Muscle layer of colon (tissue), 2 donors: Measurements from ENCODE around the gene TXN.

Experiments used
- H3K27ac ChIP-seq: one replicate; pipeline ENCODE4 v1.7.0; 2013; ENCODE audit warnings: low read depth, mild to moderate bottlenecking, low read length, moderate library complexity
- H3K27me3 ChIP-seq, 2 donors: one replicate each; pipeline ENCODE4 v1.7.0; 2013; ENCODE audit warnings: low read length in 2 of 2, mild to moderate bottlenecking in 2 of 2; ENCODE audit not compliant: insufficient read depth in 2 of 2, control insufficient read depth in 1 of 2
- H3K36me3 ChIP-seq: one replicate; pipeline ENCODE4 v1.7.0; 2013; ENCODE audit warnings: mild to moderate bottlenecking, low read length; ENCODE audit not compliant: insufficient read depth
- H3K4me1 ChIP-seq: one replicate; pipeline ENCODE4 v1.7.0; 2013; ENCODE audit warnings: mild to moderate bottlenecking, low read length; ENCODE audit not compliant: insufficient read depth
- H3K4me3 ChIP-seq, 2 donors: one replicate each; pipeline ENCODE4 v1.7.0; 2013; ENCODE audit warnings: low read length in 2 of 2, low read depth in 1 of 2, mild to moderate bottlenecking in 1 of 2, moderate library complexity in 1 of 2
- H3K9ac ChIP-seq: one replicate; pipeline ENCODE4 v1.7.0; 2013; ENCODE audit warnings: low read length
- H3K9me3 ChIP-seq: one replicate; pipeline ENCODE4 v1.7.0; 2013; ENCODE audit warnings: mild to moderate bottlenecking, low read length
- donor health status: abdominal sarcoma.
- donor health status: Adenocarcinoma of cecum.

The TXN gene

DNA sequence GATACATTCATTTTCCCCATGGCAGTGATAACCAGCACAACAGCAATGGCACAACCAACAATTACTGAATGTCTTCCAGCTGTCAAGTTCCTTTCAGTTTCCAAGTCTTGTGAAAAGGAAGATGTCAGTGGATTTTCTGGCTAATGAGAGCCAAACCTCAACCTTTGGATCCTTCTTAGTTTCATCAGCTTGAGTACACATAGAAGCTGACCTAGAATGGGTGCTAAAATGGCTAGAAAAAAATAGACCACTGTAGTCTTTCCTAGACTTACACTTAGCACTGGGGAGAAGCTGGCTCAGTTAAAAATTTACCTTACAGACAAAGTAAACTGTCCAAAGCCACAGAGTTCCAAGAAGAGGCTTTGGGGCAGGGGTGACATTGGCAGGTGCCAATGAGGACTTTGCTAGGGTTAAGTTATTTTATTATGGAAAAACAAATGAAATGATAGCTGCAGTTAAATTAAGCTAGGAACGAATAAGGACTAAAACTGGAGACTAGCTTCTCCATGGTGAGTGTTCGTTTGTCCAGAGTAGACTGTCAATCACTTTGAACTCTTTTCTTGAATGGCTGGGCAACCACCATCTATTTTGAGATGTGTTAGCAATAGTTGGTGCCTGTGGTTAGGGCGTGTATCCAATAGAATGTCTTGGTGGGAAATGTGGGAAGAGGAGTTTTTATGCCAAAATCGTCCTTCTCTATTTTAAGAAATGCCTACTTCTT is 25.9 kb upstream of the TXN start:
- Histone ChIP-seq H3K9ac (no peak overlapping the region), H3K4me3 (no peak overlapping the region), H3K27ac (no peak overlapping the region), H3K4me1 (no peaks in the 10 kb centered on the region), H3K36me3 (no peaks in the 10 kb centered on the region), H3K27me3 (no peaks in the 10 kb centered on the region), H3K9me3 (no peaks in the 10 kb centered on the region)

DNA sequence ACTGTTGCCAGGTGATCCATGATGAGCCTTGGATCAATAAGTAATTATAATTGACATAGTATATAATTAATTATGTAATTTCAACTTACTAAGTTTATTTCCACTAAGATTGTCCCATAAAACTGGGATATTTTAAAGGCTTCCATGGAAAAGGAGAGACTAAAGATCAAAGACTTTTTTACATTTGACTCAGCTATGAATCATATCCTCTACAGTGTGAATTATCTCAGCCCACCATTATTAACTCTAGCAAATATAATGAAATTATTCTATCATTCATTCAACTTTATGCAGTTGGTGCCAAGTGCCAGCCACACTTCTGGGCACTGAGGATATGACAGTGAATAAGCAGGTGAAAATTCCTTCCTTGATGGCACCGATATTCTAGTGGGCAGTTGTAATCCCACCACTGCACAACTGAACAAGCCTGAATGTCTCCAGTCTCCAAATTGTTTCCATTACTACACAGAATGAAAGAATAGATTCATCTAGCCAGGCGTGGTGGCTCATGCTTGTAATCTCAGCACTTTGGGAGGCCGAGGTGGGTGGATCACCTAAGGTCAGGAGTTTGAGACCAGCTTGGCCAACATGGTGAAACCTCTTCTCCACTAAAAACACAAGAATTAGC is 21.9 kb upstream of the TXN start:
- Histone ChIP-seq H3K36me3 (no peaks in the 10 kb centered on the region), H3K27ac (no peak overlapping the region), H3K9ac (no peak overlapping the region), H3K27me3 (no peaks in the 10 kb centered on the region), H3K9me3 (no peaks in the 10 kb centered on the region), H3K4me1 (no peaks in the 10 kb centered on the region), H3K4me3 (no peak overlapping the region)

DNA sequence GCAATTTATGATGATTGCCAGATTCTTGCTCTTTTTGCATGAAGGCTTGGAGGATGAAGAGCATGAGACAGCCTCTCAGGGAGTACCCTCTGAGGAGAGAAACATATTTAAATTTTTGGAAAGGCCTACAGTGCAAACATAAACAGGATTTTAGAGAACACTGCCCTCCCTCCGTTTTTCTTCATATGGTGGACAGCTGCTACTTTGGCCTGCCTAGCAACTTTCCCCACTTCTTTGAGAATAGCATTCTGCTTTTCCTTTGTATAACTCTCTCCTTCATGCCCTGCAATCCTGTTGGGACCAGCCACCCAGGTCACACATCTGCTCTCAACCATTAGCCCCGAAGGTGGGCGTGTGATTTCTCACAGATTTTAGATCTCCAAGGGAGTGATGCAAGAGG is 20.5 kb upstream of the TXN start:
- Histone ChIP-seq H3K27ac (no peak overlapping the region), H3K4me1 (no peaks in the 10 kb centered on the region), H3K27me3 (no peaks in the 10 kb centered on the region), H3K36me3 (no peaks in the 10 kb centered on the region), H3K9ac (no peak overlapping the region), H3K4me3 (no peak overlapping the region), H3K9me3 (no peaks in the 10 kb centered on the region)

DNA sequence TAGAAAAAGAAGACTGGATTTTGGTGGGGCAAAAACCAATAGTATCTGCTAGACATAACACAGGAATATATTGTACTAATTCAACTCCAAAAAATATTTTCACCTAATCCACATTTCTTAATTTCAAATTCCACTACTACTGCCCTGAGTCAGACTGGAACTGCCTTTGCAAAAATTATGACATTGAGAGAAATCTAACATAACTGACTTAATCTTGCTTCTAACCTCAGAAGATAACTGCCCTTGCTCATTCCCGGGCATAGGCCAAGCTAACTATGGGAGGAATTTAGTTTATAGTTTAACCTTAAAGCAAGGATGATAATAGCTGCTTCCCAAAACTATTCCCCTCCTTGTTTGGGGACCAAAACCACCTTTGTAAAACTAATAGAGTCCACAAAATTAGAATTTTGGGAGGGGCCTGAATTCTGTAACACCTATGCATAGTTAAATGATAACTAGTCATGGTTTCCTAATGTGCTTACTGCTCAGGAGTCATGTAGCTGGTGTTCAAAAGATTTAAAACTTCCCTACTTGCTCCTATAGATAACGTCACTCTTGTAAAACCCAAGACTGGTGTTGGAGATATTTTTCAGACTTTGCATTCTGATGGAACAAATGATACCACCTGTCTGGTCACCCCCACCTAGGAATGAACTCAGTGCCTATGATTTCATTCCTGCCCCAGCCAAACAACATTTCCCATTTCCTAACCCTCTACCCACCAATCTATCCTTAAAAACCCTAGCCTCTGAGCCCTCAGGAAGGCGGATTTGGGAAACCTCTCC is 14.1 kb upstream of the TXN start:
- H3K27me3 ChIP-seq: no peaks in the 10 kb centered on the region
- H3K4me3 ChIP-seq: no peak overlapping the region

DNA sequence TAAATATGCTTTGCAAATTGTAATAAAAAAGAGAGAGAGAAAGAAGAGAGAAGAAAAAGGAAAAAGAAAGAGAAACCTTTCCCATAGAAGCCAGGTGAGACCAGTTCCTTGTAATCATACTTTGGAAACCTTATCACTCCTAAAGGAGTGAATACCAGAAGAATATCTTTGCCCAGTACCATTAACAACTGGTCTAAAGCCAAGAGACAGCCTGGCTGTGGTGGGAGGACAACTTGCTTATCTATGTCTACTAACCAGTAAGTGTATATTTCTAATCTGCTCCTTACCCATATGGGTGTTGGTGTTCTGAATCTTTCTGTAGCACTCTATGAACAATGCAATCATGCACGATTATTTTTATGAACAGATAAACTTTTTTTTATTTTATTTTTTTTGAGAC is 10.5 kb upstream of the TXN start:
- Histone ChIP-seq H3K27me3 (no peaks in the 10 kb centered on the region), H3K9ac (no peak overlapping the region), H3K27ac (no peak overlapping the region), H3K36me3 (no peaks in the 10 kb centered on the region), H3K4me1 (no peaks in the 10 kb centered on the region), H3K4me3 (no peak overlapping the region), H3K9me3 (no peaks in the 10 kb centered on the region)

More for the DNA sequence above, 14.1 kb upstream of the TXN start:
- Histone ChIP-seq H3K27ac (no peak overlapping the region), H3K4me1 (no peaks in the 10 kb centered on the region), H3K9me3 (no peaks in the 10 kb centered on the region), H3K36me3 (no peaks in the 10 kb centered on the region), H3K9ac (no peak overlapping the region)

DNA sequence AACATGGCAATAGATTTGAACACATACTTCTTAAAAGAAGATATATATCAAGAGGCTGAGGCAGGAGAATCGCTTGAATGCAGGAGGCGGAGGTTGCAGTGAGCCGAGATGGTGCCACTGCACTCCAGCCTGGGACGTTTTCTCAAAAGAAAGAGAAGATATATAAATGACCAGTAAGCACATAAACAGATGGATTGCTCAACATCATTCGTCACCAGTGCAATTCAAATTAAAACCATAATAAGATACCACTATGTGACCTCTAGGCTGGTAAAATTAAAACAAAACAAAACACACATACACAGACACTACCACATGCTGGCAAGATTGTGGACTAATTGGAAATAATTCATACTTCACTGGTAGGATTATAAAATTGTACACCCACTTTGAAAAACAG is 5.3 kb upstream of the TXN start:
- no peak overlapping the region for H3K27ac ChIP-seq
- no peak overlapping the region for H3K9ac ChIP-seq
- H3K4me3 ChIP-seq: no peak overlapping the region
- H3K27me3 ChIP-seq: no peaks in the 10 kb centered on the region
- no peaks in the 10 kb centered on the region for H3K36me3 ChIP-seq
- H3K9me3 ChIP-seq: no peaks in the 10 kb centered on the region
- peaks cover 9% of the 10 kb centered on the region for H3K4me1 ChIP-seq

DNA sequence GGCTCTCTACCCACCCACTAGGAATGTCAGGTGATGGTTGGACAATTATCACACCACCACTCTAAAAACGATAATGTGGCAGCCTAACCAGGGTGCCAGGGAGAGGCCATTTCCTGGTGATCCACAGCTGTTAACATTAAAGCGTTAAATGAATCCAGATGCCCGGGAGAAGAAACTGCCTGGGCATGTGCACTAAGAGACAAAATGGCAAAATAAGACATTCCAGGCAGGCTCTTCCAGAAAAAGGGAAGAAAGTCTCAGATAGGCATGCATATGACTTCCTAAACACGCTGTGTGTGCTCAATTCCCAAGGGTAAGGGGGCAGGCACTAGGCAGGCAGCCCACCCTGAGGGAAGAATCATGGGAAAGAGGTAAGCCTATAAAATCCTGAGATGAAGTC is 4.6 kb upstream of the TXN start:
- H3K4me1 ChIP-seq: peaks cover 9% of the 10 kb centered on the region
- no peak overlapping the region for H3K9ac ChIP-seq
- no peaks in the 10 kb centered on the region for H3K36me3 ChIP-seq
- H3K27me3 ChIP-seq: no peaks in the 10 kb centered on the region
- H3K9me3 ChIP-seq: no peaks in the 10 kb centered on the region
- H3K27ac ChIP-seq: no peak overlapping the region
- no peak overlapping the region for H3K4me3 ChIP-seq

DNA sequence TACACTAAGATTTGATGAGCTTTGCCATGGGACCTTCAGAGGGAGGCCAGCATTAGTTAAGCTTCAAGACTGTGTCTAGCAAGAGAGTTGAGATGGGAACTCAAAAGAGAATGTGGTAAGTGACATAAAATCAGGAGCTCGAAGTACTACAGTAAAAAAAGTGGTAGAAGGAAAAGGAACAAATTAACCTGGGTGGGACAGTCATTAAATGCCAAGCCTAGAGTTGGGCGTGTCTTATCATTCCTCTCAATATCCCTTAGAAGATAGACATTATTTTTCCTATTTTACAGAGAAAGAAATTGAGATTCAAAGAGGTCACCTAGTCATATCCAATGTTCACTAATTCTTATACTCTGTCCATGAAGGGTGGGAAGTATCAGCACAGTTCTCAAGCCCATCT is 3.3 kb upstream of the TXN start:
- H3K9ac ChIP-seq: no peak overlapping the region
- no peaks in the 10 kb centered on the region for H3K9me3 ChIP-seq
- H3K27ac ChIP-seq: no peak overlapping the region
- H3K27me3 ChIP-seq: no peaks in the 10 kb centered on the region
- peaks cover 14% of the 10 kb centered on the region for H3K4me1 ChIP-seq
- H3K4me3 ChIP-seq: no peak overlapping the region
- no peaks in the 10 kb centered on the region for H3K36me3 ChIP-seq

DNA sequence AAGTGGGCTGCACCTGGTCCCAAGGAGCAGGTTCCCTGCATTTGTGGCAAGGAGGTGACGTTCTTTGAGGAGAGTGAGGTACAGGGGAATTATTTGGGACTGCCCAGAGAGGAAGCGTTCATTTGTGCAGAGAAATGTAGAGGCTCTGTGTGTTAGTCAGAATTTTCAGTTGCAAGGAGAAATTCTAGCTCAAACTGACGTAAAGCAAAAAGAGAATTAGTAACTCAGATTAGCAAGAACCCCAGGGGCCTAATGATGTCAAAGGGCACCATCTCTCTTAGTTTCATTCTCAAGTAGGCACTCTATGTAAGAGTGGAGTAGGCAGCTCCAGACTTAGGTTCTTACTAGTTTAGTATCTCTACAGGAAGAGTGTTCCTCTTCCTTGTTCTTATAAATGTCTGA is 2.4 kb upstream of the TXN start:
- peaks cover 19% of the 10 kb centered on the region for H3K4me1 ChIP-seq
- no peaks in the 10 kb centered on the region for H3K27me3 ChIP-seq
- H3K27ac ChIP-seq: no peak overlapping the region
- H3K9ac ChIP-seq: no peak overlapping the region
- H3K4me3 ChIP-seq: no peak overlapping the region
- H3K9me3 ChIP-seq: no peaks in the 10 kb centered on the region
- no peaks in the 10 kb centered on the region for H3K36me3 ChIP-seq

DNA sequence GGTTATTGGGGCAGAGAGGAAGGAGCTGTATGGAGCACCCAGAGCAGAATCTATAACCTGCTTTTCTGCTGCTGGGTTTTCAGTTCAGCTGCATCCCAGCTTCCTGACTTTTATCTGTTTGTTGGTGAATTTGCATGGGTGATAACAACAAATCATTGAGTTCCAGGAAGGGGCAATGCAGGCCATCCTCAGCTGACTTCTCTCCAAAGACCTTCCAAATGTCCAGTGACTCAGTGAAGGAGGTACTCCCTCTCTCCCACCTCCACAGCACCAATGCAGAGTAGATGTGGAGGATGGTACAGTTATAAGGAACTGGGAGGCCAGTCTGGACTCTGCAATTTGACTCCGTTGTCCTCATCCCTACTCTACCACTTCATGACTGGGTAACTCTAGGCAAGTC is 1.6 kb upstream of the TXN start:
- no peaks in the 10 kb centered on the region for H3K9me3 ChIP-seq
- no peaks in the 10 kb centered on the region for H3K36me3 ChIP-seq
- H3K4me3 ChIP-seq: no peak overlapping the region
- H3K9ac ChIP-seq: peak overlapping the region; percentile 5
- peaks cover 25% of the 10 kb centered on the region for H3K4me1 ChIP-seq
- no peaks in the 10 kb centered on the region for H3K27me3 ChIP-seq
- H3K27ac ChIP-seq: peak overlapping the region; percentile 78

DNA sequence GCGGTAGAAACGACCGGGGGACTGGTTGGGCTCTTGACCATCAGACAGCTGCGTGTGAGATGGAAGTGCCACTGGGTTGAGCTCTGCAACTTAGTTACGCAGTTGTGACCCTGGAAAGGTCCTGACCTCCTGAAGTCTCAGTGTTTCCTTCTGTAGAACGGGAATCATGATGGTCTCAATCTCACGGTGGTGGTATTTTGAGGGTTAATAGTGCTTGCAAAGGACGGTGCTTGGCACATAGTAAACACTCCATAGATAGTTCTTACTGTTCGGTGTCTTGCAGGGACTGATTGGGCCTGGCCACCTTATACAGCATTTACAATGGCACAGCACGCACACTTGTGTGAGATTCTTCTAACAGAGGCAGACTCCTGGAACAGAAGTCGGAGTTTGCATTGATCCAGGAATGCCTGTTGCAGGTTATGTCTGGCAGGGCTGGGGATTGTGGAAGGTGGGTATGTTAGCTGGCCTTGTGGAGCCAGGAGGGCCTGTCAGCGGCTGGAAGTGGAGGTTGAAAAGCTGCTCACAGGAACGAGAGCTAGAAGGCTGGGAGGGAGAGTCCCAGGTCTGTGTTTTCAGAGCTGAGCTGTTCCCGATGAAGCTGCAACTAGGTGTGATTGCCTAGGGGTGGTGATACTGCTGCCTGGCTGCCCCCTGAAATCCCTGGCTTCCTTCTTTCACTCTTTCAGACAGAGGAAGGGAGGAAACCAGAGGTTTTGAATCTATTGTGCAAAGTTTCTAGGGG is 962 bp upstream of the TXN start:
- H3K9me3 ChIP-seq: no peaks in the 10 kb centered on the region
- H3K4me1 ChIP-seq: peaks cover 25% of the 10 kb centered on the region
- H3K36me3 ChIP-seq: no peaks in the 10 kb centered on the region
- peak overlapping the region; percentile 51 to 80 for H3K4me3 ChIP-seq
- no peaks in the 10 kb centered on the region for H3K27me3 ChIP-seq
- H3K9ac ChIP-seq: peak overlapping the region; percentile 5
- peak overlapping the region; percentile 78 for H3K27ac ChIP-seq
